Keratinocyte (primary cell): ENCODE results near the gene GIPC3. TPM values are rescaled to one million over a fixed set of nuclear protein-coding genes. Genes with fewer than 3 reads are reported as not detected.

Experiments
- DNase-seq: peaks from one replicate; pipeline ENCODE4 v3.0.0-alpha.2; 2011; ENCODE audit warnings: low read depth, missing footprints, low spot score
- FAIRE-seq: peaks from 2 replicates; lab custom pipeline; 2011; peaks lifted over from hg19 to GRCh38; lab: Jason Lieb, UNC
- H2AFZ ChIP-seq: 2 replicates; pipeline ENCODE4 v1.6.0; 2012; ENCODE audit warnings: low read length, control low read depth, inconsistent platforms; ENCODE audit not compliant: control insufficient read depth
- H3K27ac ChIP-seq: 2 replicates; pipeline ENCODE4 v1.5.1; 2011; ENCODE audit warnings: low read length; ENCODE audit not compliant: control insufficient read depth, insufficient read depth
- H3K27me3 ChIP-seq: 3 replicates; pipeline ENCODE4 v1.6.0; 2011; ENCODE audit warnings: low read length; ENCODE audit not compliant: control insufficient read depth, insufficient read depth; ENCODE audit errors: extremely low read depth
- H3K36me3 ChIP-seq, 2 experiments: 2 replicates in 1 of 2; 3 replicates in 1 of 2; pipeline ENCODE4 v1.5.1; 2011; ENCODE audit warnings: low read length in 2 of 2, mild to moderate bottlenecking in 1 of 2; ENCODE audit not compliant: control insufficient read depth in 2 of 2, insufficient read depth in 2 of 2; ENCODE audit errors: extremely low read depth in 1 of 2
- H3K4me1 ChIP-seq: 3 replicates; pipeline ENCODE4 v1.5.1; 2011; ENCODE audit warnings: low read length; ENCODE audit not compliant: control insufficient read depth, insufficient read depth; ENCODE audit errors: extremely low read depth
- H3K4me2 ChIP-seq: 3 replicates; pipeline ENCODE4 v1.6.0; 2011; ENCODE audit warnings: low read depth, low read length; ENCODE audit not compliant: control insufficient read depth, insufficient read depth; ENCODE audit errors: extremely low read depth
- H3K4me3 ChIP-seq, 3 experiments: fragments of 200-600 bp in 1 of 3; sonication (generic) in 1 of 3; 2 replicates in 2 of 3; 3 replicates in 1 of 3; pipeline ENCODE4 v1.5.1; 2011 to 2016; ENCODE audit warnings: low read length in 3 of 3, mild to moderate bottlenecking in 3 of 3, control low read depth in 2 of 3, inconsistent platforms in 1 of 3, low read depth in 1 of 3, mixed read lengths in 1 of 3, mixed run types in 1 of 3, moderate library complexity in 1 of 3; ENCODE audit not compliant: control insufficient read depth in 2 of 3, insufficient read depth in 2 of 3; ENCODE audit errors: extremely low read depth in 1 of 3
- H3K79me2 ChIP-seq: 2 replicates; pipeline ENCODE4 v1.6.0; 2012; ENCODE audit warnings: low read length; ENCODE audit not compliant: control insufficient read depth, insufficient read depth
- H3K9ac ChIP-seq: 3 replicates; pipeline ENCODE4 v1.6.0; 2011; ENCODE audit warnings: low read length; ENCODE audit not compliant: control insufficient read depth, insufficient read depth; ENCODE audit errors: extremely low read depth
- H3K9me1 ChIP-seq: 3 replicates; pipeline ENCODE4 v1.6.0; 2011; ENCODE audit warnings: low read length; ENCODE audit not compliant: control insufficient read depth, insufficient read depth; ENCODE audit errors: extremely low read depth
- H3K9me3 ChIP-seq: 2 replicates; pipeline ENCODE4 v1.5.1; 2012; ENCODE audit warnings: low read depth, low read length; ENCODE audit not compliant: control insufficient read depth
- H4K20me1 ChIP-seq: 3 replicates; pipeline ENCODE4 v1.6.0; 2011; ENCODE audit warnings: low read length; ENCODE audit not compliant: control insufficient read depth, insufficient read depth; ENCODE audit errors: extremely low read depth
- EZH2 ChIP-seq: IDR thresholded peaks from one replicate; pipeline ENCODE4 v1.6.1; 2012; ENCODE audit warnings: inconsistent platforms, mild to moderate bottlenecking, low read length, moderate library complexity
- dilution Hi-C: fragments of 300-500 bp; cut with MboI; formaldehyde crosslinking; loops from one replicate; pipeline ENCODE4 v1.7.0; 2020; ENCODE audit warnings: low sequenced_read_pairs; ENCODE audit not compliant: extremely low pct_ligation_motif_present
- polyA plus RNA-seq, 5 experiments: library from polyadenylated mRNA; depleted of rRNA in 3 of 5; stranded (reverse) in 3 of 5; stranded (forward) in 1 of 5; unstranded in 1 of 5; fragments of >200 nt; gene quantifications; 1 replicate in 1 of 5; 2 replicates in 3 of 5; 3 replicates in 1 of 5; pipeline versions ENCODE4 v1.2.1 to v1.2.3, GENCODE V29; 2011 to 2012; ENCODE audit warnings: missing spikeins in 2 of 5, low read depth in 1 of 5, low replicate concordance in 1 of 5
- TF ChIP-seq, protein P1 (sequence below), 3 experiments: IDR thresholded peaks in 1 of 3; conservative IDR thresholded peaks in 1 of 3; optimal IDR thresholded peaks in 1 of 3; 2 replicates in 2 of 3; 3 replicates in 1 of 3; pipeline versions ENCODE3 to v1.5.1; 2011; ENCODE audit warnings: low read length in 3 of 3, mild to moderate bottlenecking in 3 of 3, moderate library complexity in 2 of 3, control low read depth in 1 of 3, inconsistent platforms in 1 of 3; ENCODE audit not compliant: insufficient read depth in 2 of 3; ENCODE audit errors: extremely low read depth in 1 of 3

The GIPC3 gene
- polyA plus RNA-seq, 1 donor (not counting 4 experiments of a cell fraction or from before 2014, with no cell fraction given), result not detected

GRCh38 chr19:3547301-3547731 lies 38.0 kb upstream of the GIPC3 start:
- FAIRE-seq (no peak), DNase-seq (no peak)
- Histone ChIP-seq H3K79me2 (peaks cover 4% of the 10 kb centered on the region), H3K9me3 (no peaks in the 10 kb centered on the region), H3K36me3 (peaks cover 9 to 21% of the 10 kb centered on the region in 2 experiments), H3K4me3 (no peak overlapping the region), H3K9me1 (no peaks in the 10 kb centered on the region), H3K9ac (no peak overlapping the region), H3K4me2 (no peak overlapping the region), H3K27me3 (no peaks in the 10 kb centered on the region), H4K20me1 (peaks cover 4% of the 10 kb centered on the region), H3K27ac (no peak overlapping the region), H3K4me1 (peaks cover 9% of the 10 kb centered on the region), H2AFZ (no peak overlapping the region)
- dilution Hi-C loops, result no loop called here
- no peak for TF ChIP-seq EZH2
- TF ChIP-seq, protein P1, sequence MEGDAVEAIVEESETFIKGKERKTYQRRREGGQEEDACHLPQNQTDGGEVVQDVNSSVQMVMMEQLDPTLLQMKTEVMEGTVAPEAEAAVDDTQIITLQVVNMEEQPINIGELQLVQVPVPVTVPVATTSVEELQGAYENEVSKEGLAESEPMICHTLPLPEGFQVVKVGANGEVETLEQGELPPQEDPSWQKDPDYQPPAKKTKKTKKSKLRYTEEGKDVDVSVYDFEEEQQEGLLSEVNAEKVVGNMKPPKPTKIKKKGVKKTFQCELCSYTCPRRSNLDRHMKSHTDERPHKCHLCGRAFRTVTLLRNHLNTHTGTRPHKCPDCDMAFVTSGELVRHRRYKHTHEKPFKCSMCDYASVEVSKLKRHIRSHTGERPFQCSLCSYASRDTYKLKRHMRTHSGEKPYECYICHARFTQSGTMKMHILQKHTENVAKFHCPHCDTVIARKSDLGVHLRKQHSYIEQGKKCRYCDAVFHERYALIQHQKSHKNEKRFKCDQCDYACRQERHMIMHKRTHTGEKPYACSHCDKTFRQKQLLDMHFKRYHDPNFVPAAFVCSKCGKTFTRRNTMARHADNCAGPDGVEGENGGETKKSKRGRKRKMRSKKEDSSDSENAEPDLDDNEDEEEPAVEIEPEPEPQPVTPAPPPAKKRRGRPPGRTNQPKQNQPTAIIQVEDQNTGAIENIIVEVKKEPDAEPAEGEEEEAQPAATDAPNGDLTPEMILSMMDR (optimal IDR thresholded peaks at IDR 0.05 in 1 of 3, IDR thresholded peaks at IDR 0.05 in 1 of 3, conservative IDR thresholded peaks at IDR 0.05 in 1 of 3; ENCODE audit: extremely low read depth in 1 of 3, insufficient read depth in 2 of 3, low read length in 3 of 3), result peak; percentile 67 to 76 (median 73)

DNA sequence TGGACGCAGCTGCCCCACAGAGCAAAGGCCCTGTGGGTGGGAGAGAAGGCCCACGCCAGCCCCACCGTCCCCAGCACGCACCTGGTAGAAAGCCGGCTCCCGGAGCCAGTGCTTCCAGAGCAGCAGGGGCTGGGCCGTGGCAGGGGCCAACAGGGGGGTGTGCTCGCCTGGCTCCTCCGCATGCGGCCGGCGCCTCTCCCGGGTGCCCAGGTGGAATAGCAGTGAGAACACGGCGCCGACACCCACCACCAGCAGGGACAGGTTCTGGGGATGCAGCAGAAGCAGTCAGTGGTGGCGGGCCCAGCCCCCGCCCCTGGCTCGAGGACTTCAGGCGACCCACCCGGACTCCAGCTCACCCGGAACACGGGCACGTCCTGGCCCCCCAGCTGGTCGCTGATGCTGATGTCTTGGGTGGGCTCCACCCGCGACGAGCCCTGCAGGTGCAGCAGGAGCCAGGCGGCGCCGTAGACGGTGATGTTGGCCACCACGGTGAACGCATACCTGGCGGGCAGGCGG lies 37.5 kb upstream of the GIPC3 start:
- dilution Hi-C loops, result no loop called here

More for the DNA sequence above, 37.5 kb upstream of the GIPC3 start:
- Histone ChIP-seq H3K9ac (no peak overlapping the region), H3K9me3 (no peaks in the 10 kb centered on the region), H4K20me1 (peaks cover 6% of the 10 kb centered on the region), H3K27me3 (no peaks in the 10 kb centered on the region), H3K27ac (no peak overlapping the region), H3K36me3 (peaks cover 9 to 21% of the 10 kb centered on the region in 2 experiments), H2AFZ (no peak overlapping the region), H3K9me1 (no peaks in the 10 kb centered on the region), H3K4me2 (no peak overlapping the region), H3K79me2 (peaks cover 4% of the 10 kb centered on the region), H3K4me3 (no peak overlapping the region), H3K4me1 (peaks cover 9% of the 10 kb centered on the region)
- DNase-seq (no peak), FAIRE-seq (no peak)
- no peak for TF ChIP-seq EZH2
- TF ChIP-seq, protein P1 (optimal IDR thresholded peaks at IDR 0.05 in 1 of 3, IDR thresholded peaks at IDR 0.05 in 1 of 3, conservative IDR thresholded peaks at IDR 0.05 in 1 of 3; ENCODE audit: extremely low read depth in 1 of 3, insufficient read depth in 2 of 3, low read length in 3 of 3), result no peak
